PFSK-1 (cell line): Measurements from ENCODE around the gene LRRC39.

Experiments used
- FOXP2 ChIP-seq: optimal IDR thresholded peaks from 2 replicates; pipeline ENCODE3; 2011; ENCODE audit warnings: borderline replicate concordance, control low read depth, inconsistent platforms; ENCODE audit not compliant: insufficient read depth; ENCODE audit errors: extremely low read length, extremely low read depth
- POLR2AphosphoS5 ChIP-seq: IDR thresholded peaks from 2 replicates; pipeline ENCODE4 v1.6.1; 2012; ENCODE audit warnings: low read depth, mild to moderate bottlenecking, control low read depth, low read length, moderate library complexity
- TAF1 ChIP-seq: IDR thresholded peaks from 2 replicates; pipeline ENCODE4 v1.6.1; 2012; ENCODE audit warnings: low read length, control low read depth, borderline replicate concordance; ENCODE audit not compliant: insufficient read depth

DNA sequence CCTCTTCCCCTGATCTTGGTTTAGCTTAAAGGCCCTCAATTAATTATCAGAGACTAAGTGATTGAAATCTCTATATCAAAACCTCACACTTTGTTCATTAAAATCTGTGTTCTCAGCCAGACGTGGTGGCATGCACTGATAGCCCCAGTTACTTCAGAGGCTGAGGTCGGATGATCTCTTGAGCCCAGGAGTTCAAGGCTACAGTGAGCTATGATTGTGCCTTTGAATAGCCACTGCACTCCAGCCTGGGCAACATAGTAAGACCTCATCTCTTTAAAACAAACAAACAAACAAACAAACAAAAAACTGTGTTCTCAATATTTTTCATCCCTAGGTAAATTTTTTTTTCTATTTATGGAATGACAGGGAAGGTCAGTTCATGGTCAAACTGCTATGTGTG, 26.4 kb downstream of the LRRC39 start:
- no peak for TF ChIP-seq POLR2AphosphoS5
- TF ChIP-seq FOXP2: no peak
- no peak for TF ChIP-seq TAF1
